Measurements from ENCODE around the gene ZC3HAV1L. TPM values are rescaled to one million over a fixed set of nuclear protein-coding genes. Genes with fewer than 3 reads are reported as not detected.
"Not testable (repeated sequence)": the region's sequence is repeated elsewhere in the genome, so short reads cannot be mapped to it uniquely, and the experiment has no call there.

Gene ZC3HAV1L
- total RNA-seq, 1 experiment from 2014 or later, result not detected

GRCh38 chr7:138978541-138979184 is 57.2 kb downstream of the ZC3HAV1L start:
- H3K9me2 ChIP-seq (replicated peaks; ENCODE audit: insufficient read depth, low read length), result no peaks in the 10 kb centered on the region
- no peak overlapping the region for H3K4me2 ChIP-seq (ENCODE audit: low read depth, low read length, poor library complexity, severe bottlenecking)
- H3K4me1 ChIP-seq (ENCODE audit: low read length), result peaks cover 4% of the 10 kb centered on the region; the same call in 1 of the 2 replicates
- no peaks in the 10 kb centered on the region for H3K79me2 ChIP-seq (ENCODE audit: low read length)
- no peak for DNase-seq
- no peaks in the 10 kb centered on the region for H3K9me3 ChIP-seq (ENCODE audit: low read length)
- H2AFZ ChIP-seq (ENCODE audit: low read length), result no peak overlapping the region
- H3K27ac ChIP-seq (ENCODE audit: low read length), result no peak overlapping the region
- no peaks in the 10 kb centered on the region for H4K20me1 ChIP-seq (ENCODE audit: insufficient read depth, low read depth, low read length)
- no peak overlapping the region for H3K9ac ChIP-seq (ENCODE audit: low read length)
- H3K4me3 ChIP-seq (ENCODE audit: low read length), result no peak overlapping the region
- H3K36me3 ChIP-seq (ENCODE audit: insufficient read depth, low read length), result no peaks in the 10 kb centered on the region
- no peaks in the 10 kb centered on the region; the same call in 1 of the 2 replicates for H3K27me3 ChIP-seq (ENCODE audit: low read length)

- not testable (repeated sequence) for H3K4me3 ChIP-seq (ENCODE audit: low read length); H3K36me3 ChIP-seq (ENCODE audit: insufficient read depth, low read length); H3K27ac ChIP-seq (ENCODE audit: low read length); H3K27me3 ChIP-seq (ENCODE audit: low read length); H2AFZ ChIP-seq (ENCODE audit: low read length); H4K20me1 ChIP-seq (ENCODE audit: insufficient read depth, low read depth, low read length); H3K79me2 ChIP-seq (ENCODE audit: low read length); H3K9me2 ChIP-seq (replicated peaks; ENCODE audit: insufficient read depth, low read length); H3K4me1 ChIP-seq (ENCODE audit: low read length); DNase-seq; H3K9ac ChIP-seq (ENCODE audit: low read length); H3K9me3 ChIP-seq (ENCODE audit: low read length); H3K4me2 ChIP-seq (ENCODE audit: low read depth, low read length, poor library complexity, severe bottlenecking)
Measured at GRCh38 chr7:138976161-138976560, 59.7 kb downstream of the ZC3HAV1L start.

Other genes starting within 250 kb of the ZC3HAV1L start
- gene TMEM213, start 238.0 kb downstream of the ZC3HAV1L start, total RNA-seq (2014; rRNA removed; shearing (Covaris generic); ENCODE audit: low replicate concordance), result not detected in 2 replicates
- gene ATP6V0A4, start 237.8 kb downstream of the ZC3HAV1L start, total RNA-seq (2014; rRNA removed; shearing (Covaris generic); ENCODE audit: low replicate concordance), result not detected in 2 replicates
- gene KIAA1549, start 54.7 kb downstream of the ZC3HAV1L start, total RNA-seq (2014; rRNA removed; shearing (Covaris generic); ENCODE audit: low replicate concordance), result not detected in 2 replicates
- 44.2 and 49.2 TPM in 2 replicates for gene ZC3HAV1, start 73.7 kb upstream of the ZC3HAV1L start, total RNA-seq (2014; rRNA removed; shearing (Covaris generic); ENCODE audit: low replicate concordance)
- 5.6 and 8.9 TPM in 2 replicates for gene UBN2, start 195.2 kb upstream of the ZC3HAV1L start, total RNA-seq (2014; rRNA removed; shearing (Covaris generic); ENCODE audit: low replicate concordance)

Data from Karpas-422 (cell line).